ENCODE data around the gene PYDC2. TPM values are rescaled to one million over a fixed set of nuclear protein-coding genes. Genes with fewer than 3 reads are reported as not detected.

The PYDC2 gene
- total RNA-seq = not detected in 2 replicates

DNA sequence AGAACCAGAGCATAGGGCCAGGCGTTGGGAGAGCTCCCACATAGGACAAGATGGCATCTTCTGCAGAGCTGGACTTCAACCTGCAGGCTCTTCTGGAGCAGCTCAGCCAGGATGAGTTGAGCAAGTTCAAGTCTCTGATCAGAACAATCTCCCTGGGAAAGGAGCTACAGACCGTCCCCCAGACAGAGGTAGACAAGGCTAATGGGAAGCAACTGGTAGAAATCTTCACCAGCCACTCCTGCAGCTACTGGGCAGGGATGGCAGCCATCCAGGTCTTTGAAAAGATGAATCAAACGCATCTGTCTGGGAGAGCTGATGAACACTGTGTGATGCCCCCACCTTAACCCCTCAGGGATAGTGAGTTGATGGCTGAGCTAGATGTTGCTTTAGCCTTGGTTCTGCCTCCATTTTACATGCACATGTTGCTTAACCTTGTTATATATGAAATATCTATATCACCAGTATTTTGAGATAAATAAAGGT is at the start of gene PYDC2:
PYDC2 (plus strand) TSS at position 51 of the 483 bp plus-strand sequence; CDS start at position 51, 0 bp downstream.

Other genes starting within 250 kb of the PYDC2 start
- 127 and 134 TPM in 2 replicates for gene CCDC50, start 131.8 kb upstream of the PYDC2 start, total RNA-seq
- 0.37 and 1.00 TPM in 2 replicates for gene UTS2B, start 130.6 kb upstream of the PYDC2 start, total RNA-seq